Measurements from ENCODE around the gene NAGPA. TPM values are rescaled to one million over a fixed set of nuclear protein-coding genes. Genes with fewer than 3 reads are reported as not detected.

The NAGPA gene
- total RNA-seq, 2 donors from 2014 or later: 12.7 to 14.0 TPM

DNA sequence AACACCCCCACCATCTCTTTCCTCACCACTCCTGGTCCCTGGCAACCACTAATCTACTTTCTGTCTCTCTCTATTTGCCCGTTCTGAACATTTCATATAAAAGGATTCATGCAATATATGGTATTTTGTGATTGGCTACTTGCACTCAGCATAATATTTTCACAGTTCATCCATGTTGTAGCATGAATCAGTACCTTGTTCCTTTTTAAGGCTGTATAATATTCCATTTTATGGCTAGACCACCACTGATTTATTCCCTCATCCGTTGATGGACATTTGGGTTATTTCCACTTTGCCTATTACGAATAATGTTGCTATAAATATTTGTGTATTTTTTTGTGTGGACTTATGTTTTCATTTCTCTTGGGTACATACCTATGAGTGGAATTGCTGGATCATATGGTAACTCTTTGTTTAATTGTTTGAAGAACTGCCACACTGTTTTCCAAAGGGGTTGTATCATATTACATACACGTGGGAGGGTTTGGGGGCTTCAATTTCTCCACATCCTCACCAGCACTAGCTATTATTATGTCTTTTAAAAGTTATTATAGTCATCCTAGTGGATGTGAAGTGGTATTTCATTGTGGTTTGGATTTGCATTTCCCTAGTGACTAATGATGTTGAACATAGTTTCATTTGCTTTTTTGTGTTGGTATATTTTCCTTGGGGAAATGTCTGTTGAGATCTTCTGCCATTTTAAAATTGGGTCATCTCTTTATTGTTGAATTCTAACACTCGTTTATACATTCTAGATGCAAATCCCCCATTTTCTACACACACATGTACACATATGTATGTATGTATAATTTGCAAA lies 49.4 kb downstream of the NAGPA start:
- H3K9me3 Mint-ChIP-seq: peaks cover 2% of the 10 kb centered on the region
- peaks cover 38% of the 10 kb centered on the region for H3K27me3 ChIP-seq (ENCODE audit: control insufficient read depth, insufficient read depth, low read length, poor library complexity, severe bottlenecking)
- H3K36me3 ChIP-seq (ENCODE audit: control insufficient read depth, insufficient read depth, low read length): no peaks in the 10 kb centered on the region
- H3K4me1 Mint-ChIP-seq: no peaks in the 10 kb centered on the region
- H3K27ac Mint-ChIP-seq: no peak overlapping the region
- H3K9ac ChIP-seq (ENCODE audit: extremely low read depth, low read length, poor library complexity, severe bottlenecking): no peak overlapping the region
- no peaks in the 10 kb centered on the region for H3K4me1 ChIP-seq (ENCODE audit: control insufficient read depth, insufficient read depth, low read length)
- TF ChIP-seq, protein P1, sequence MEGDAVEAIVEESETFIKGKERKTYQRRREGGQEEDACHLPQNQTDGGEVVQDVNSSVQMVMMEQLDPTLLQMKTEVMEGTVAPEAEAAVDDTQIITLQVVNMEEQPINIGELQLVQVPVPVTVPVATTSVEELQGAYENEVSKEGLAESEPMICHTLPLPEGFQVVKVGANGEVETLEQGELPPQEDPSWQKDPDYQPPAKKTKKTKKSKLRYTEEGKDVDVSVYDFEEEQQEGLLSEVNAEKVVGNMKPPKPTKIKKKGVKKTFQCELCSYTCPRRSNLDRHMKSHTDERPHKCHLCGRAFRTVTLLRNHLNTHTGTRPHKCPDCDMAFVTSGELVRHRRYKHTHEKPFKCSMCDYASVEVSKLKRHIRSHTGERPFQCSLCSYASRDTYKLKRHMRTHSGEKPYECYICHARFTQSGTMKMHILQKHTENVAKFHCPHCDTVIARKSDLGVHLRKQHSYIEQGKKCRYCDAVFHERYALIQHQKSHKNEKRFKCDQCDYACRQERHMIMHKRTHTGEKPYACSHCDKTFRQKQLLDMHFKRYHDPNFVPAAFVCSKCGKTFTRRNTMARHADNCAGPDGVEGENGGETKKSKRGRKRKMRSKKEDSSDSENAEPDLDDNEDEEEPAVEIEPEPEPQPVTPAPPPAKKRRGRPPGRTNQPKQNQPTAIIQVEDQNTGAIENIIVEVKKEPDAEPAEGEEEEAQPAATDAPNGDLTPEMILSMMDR (conservative IDR thresholded peaks at IDR 0.05): no peak
- no peak for DNase-seq
- WGBS, 2 experiments (ENCODE audit: insufficient coverage in 1 of 2, insufficient read length in 1 of 2): 95% methylated on average over 2 of the region's 5 CpGs; no CpG with 5 or more reads in 1 of the 2 experiments
- no peak overlapping the region for H3K4me3 ChIP-seq (ENCODE audit: low read length)
- no peak overlapping the region for H3K27ac ChIP-seq (ENCODE audit: low read depth, low read length)
- H3K9me3 ChIP-seq (ENCODE audit: control insufficient read depth, low read length): no peaks in the 10 kb centered on the region
- peaks cover 45% of the 10 kb centered on the region for H3K27me3 Mint-ChIP-seq (ENCODE audit: insufficient read depth)
- no peak overlapping the region for H3K4me3 Mint-ChIP-seq
- no peaks in the 10 kb centered on the region for H3K36me3 Mint-ChIP-seq (ENCODE audit: low read depth)

DNA sequence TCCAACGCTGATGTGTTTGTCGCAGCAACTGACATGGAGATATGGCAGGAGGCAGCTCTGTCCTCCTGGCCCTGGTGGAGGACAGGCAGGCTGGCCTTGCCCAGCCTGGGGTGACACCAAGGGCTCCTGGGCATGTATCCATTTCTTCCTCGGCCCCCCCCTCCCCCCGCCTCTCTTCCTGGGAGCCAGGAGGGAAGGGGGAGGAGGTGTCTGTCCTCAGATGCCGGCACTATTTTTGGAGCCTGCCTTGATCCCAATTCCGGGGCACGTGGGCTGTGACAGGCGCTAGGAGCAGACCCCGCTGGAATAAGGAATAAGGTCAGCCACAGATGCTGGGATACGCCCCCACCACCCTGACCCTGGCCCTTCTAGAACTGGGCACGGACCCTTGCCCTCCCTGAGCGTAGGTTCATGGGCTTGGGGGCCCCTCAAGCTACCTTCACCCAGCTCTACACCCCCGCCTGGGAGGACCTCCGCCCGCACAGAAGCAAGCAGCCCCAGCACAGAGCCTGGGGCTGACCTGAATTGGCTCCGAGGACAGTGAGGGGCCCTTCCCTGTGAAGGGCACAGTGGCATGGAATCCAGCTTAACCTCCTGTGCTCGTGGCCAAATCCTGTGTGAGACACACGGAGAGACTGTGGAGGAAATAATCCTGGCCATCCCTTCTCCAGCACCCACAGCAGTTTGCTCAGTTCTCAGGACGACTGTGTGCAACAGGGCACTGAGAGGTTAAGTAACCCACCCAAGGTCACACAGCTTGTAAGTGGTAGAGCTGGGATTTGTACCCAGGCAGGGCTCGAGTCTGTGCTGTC lies 51.5 kb downstream of the NAGPA start:
- Mint-ChIP-seq H3K27me3 (ENCODE audit: insufficient read depth) (peaks cover 24% of the 10 kb centered on the region), H3K4me1 (no peaks in the 10 kb centered on the region), H3K36me3 (ENCODE audit: low read depth) (no peaks in the 10 kb centered on the region), H3K9me3 (no peaks in the 10 kb centered on the region), H3K27ac (no peak overlapping the region), H3K4me3 (no peak overlapping the region)
- no peaks in the 10 kb centered on the region for H3K9me3 ChIP-seq (ENCODE audit: control insufficient read depth, low read length)
- DNase-seq: no peak
- H3K27ac ChIP-seq (ENCODE audit: low read depth, low read length): no peak overlapping the region
- H3K36me3 ChIP-seq (ENCODE audit: control insufficient read depth, insufficient read depth, low read length): no peaks in the 10 kb centered on the region
- no peak overlapping the region for H3K9ac ChIP-seq (ENCODE audit: extremely low read depth, low read length, poor library complexity, severe bottlenecking)
- H3K27me3 ChIP-seq (ENCODE audit: control insufficient read depth, insufficient read depth, low read length, poor library complexity, severe bottlenecking): peaks cover 17% of the 10 kb centered on the region
- 81 to 85% methylated on average over 10 to 19 of the region's 20 CpGs for WGBS, 2 experiments (ENCODE audit: insufficient coverage in 1 of 2, insufficient read length in 1 of 2)
- H3K4me1 ChIP-seq (ENCODE audit: control insufficient read depth, insufficient read depth, low read length): no peaks in the 10 kb centered on the region
- TF ChIP-seq, protein P1 (conservative IDR thresholded peaks at IDR 0.05): no peak
- no peak overlapping the region for H3K4me3 ChIP-seq (ENCODE audit: low read length)

DNA sequence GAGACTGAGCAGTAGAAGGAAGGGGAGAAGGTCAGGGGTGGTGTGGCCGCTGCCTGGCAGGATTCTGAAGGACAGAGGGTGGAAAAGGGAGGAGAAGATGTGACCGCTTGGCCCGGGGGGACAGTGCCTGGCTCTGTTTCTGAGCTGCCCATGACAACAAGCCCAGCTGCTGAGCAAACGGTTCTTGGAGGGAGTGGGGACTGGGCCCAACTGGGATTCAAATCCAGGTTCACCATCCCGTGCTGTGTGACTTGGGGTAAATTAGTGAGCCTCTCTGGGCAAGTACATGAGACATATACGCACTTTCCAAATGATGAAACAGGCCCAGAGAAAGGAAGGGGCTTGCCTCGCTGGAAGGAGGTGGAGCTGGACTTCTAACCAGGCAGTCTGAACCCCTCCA lies 52.3 kb downstream of the NAGPA start:
- no peak overlapping the region for H3K4me3 Mint-ChIP-seq
- no peak overlapping the region for H3K9ac ChIP-seq (ENCODE audit: extremely low read depth, low read length, poor library complexity, severe bottlenecking)
- peaks cover 16% of the 10 kb centered on the region for H3K27me3 Mint-ChIP-seq (ENCODE audit: insufficient read depth)
- H3K4me1 Mint-ChIP-seq: no peaks in the 10 kb centered on the region
- H3K9me3 Mint-ChIP-seq: no peaks in the 10 kb centered on the region
- H3K36me3 ChIP-seq (ENCODE audit: control insufficient read depth, insufficient read depth, low read length): no peaks in the 10 kb centered on the region
- no peaks in the 10 kb centered on the region for H3K36me3 Mint-ChIP-seq (ENCODE audit: low read depth)
- H3K27me3 ChIP-seq (ENCODE audit: control insufficient read depth, insufficient read depth, low read length, poor library complexity, severe bottlenecking): peaks cover 9% of the 10 kb centered on the region
- no peak overlapping the region for H3K27ac Mint-ChIP-seq
- no peaks in the 10 kb centered on the region for H3K4me1 ChIP-seq (ENCODE audit: control insufficient read depth, insufficient read depth, low read length)
- no peak for DNase-seq
- no peak overlapping the region for H3K27ac ChIP-seq (ENCODE audit: low read depth, low read length)
- H3K9me3 ChIP-seq (ENCODE audit: control insufficient read depth, low read length): no peaks in the 10 kb centered on the region
- WGBS, 2 experiments (ENCODE audit: insufficient coverage in 1 of 2, insufficient read length in 1 of 2): 89 to 90% methylated on average over 4 to 7 of the region's 7 CpGs
- TF ChIP-seq, protein P1 (conservative IDR thresholded peaks at IDR 0.05): no peak
- no peak overlapping the region for H3K4me3 ChIP-seq (ENCODE audit: low read length)

Data from endodermal cell (in vitro differentiated cells).